Measurements from ENCODE around the gene TMEM165.

The TMEM165 gene

GRCh38 chr4:55469979-55470378 lies 74.2 kb downstream of the TMEM165 start:
- no peak for DNase-seq
